ENCODE results near the gene DEXI. TPM values are rescaled to one million over a fixed set of nuclear protein-coding genes. Genes with fewer than 3 reads are reported as not detected.

The DEXI gene
- total and polyA plus RNA-seq, 9 of the 15 experiments (the other 6 are each of a cell fraction or from before 2014, with no cell fraction given), result 2.9 to 40.1 (median 22.0) TPM

DNA sequence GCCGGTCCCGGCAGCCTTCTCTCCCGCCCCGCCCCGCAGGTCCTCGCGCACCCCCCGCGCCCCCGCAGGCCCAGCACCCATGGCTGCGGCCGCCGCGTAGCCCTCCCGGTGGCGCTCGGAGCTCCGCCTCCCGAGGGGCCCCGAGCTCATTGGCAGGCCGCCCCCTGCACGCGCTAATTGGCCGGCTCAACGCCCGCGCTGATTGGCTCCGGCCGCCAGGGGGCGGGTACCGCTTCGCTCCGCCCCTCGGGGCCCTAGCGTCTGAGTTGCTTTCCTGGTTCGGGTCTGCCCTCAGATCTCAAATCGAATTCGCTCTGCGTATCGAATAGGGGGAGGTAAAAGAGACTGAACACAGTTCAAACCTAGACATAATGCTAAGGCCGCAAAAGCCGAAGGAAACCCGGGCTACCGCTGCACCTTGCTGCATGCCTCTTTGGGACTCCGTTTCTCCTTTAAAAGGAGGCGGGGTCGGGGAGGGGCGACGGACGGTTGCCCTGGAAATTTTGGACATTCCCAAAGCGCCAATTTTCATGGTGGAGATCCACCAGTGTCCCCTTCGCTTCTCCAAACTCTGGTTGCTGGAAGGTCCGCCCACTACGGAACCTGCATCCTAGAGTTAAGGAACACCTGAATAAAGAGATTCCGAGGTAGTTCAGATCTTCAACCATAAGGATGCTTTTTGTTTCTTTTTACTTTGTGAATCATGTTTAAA, at the start of gene DEXI (continued):
- TF ChIP-seq, protein P1, sequence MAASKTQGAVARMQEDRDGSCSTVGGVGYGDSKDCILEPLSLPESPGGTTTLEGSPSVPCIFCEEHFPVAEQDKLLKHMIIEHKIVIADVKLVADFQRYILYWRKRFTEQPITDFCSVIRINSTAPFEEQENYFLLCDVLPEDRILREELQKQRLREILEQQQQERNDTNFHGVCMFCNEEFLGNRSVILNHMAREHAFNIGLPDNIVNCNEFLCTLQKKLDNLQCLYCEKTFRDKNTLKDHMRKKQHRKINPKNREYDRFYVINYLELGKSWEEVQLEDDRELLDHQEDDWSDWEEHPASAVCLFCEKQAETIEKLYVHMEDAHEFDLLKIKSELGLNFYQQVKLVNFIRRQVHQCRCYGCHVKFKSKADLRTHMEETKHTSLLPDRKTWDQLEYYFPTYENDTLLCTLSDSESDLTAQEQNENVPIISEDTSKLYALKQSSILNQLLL (CRISPR knock-in tag; IDR thresholded peaks at IDR 0.05; ENCODE audit: borderline replicate concordance), result no peak
- TF ChIP-seq, protein P2, sequence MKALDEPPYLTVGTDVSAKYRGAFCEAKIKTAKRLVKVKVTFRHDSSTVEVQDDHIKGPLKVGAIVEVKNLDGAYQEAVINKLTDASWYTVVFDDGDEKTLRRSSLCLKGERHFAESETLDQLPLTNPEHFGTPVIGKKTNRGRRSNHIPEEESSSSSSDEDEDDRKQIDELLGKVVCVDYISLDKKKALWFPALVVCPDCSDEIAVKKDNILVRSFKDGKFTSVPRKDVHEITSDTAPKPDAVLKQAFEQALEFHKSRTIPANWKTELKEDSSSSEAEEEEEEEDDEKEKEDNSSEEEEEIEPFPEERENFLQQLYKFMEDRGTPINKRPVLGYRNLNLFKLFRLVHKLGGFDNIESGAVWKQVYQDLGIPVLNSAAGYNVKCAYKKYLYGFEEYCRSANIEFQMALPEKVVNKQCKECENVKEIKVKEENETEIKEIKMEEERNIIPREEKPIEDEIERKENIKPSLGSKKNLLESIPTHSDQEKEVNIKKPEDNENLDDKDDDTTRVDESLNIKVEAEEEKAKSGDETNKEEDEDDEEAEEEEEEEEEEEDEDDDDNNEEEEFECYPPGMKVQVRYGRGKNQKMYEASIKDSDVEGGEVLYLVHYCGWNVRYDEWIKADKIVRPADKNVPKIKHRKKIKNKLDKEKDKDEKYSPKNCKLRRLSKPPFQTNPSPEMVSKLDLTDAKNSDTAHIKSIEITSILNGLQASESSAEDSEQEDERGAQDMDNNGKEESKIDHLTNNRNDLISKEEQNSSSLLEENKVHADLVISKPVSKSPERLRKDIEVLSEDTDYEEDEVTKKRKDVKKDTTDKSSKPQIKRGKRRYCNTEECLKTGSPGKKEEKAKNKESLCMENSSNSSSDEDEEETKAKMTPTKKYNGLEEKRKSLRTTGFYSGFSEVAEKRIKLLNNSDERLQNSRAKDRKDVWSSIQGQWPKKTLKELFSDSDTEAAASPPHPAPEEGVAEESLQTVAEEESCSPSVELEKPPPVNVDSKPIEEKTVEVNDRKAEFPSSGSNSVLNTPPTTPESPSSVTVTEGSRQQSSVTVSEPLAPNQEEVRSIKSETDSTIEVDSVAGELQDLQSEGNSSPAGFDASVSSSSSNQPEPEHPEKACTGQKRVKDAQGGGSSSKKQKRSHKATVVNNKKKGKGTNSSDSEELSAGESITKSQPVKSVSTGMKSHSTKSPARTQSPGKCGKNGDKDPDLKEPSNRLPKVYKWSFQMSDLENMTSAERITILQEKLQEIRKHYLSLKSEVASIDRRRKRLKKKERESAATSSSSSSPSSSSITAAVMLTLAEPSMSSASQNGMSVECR (CRISPR knock-in tag; IDR thresholded peaks at IDR 0.05), result no peak
- TF ChIP-seq RBM25 (IDR thresholded peaks at IDR 0.05; ENCODE audit: low read depth, low read length, severe bottlenecking), result peak; percentile 96
- peak; percentile 58 for TF ChIP-seq POLR2A (conservative IDR thresholded peaks at IDR 0.05)
- TF ChIP-seq TAF15 (IDR thresholded peaks at IDR 0.05; ENCODE audit: low read depth, low read length), result no peak
- peak; percentile 43 for TF ChIP-seq SP2 (IDR thresholded peaks at IDR 0.05; ENCODE audit: extremely low read depth, low read depth, low read length, poor library complexity, severe bottlenecking)
- TF ChIP-seq NRF1 (conservative IDR thresholded peaks at IDR 0.05 in 1 of 2, IDR thresholded peaks at IDR 0.05 in 1 of 2), result peak; percentile 70 to 72
- no peak for TF ChIP-seq NONO (IDR thresholded peaks at IDR 0.05; ENCODE audit: low read depth in 2 of 2, low read length in 1 of 2)
- TF ChIP-seq PTBP1 (IDR thresholded peaks at IDR 0.05; ENCODE audit: low read depth, low read length), result no peak
- no peak for TF ChIP-seq XRCC5 (IDR thresholded peaks at IDR 0.05; ENCODE audit: low read depth, low read length)
- TF ChIP-seq SMARCC2 (IDR thresholded peaks at IDR 0.05; ENCODE audit: low read depth), result no peak
- TF ChIP-seq, protein P3, sequence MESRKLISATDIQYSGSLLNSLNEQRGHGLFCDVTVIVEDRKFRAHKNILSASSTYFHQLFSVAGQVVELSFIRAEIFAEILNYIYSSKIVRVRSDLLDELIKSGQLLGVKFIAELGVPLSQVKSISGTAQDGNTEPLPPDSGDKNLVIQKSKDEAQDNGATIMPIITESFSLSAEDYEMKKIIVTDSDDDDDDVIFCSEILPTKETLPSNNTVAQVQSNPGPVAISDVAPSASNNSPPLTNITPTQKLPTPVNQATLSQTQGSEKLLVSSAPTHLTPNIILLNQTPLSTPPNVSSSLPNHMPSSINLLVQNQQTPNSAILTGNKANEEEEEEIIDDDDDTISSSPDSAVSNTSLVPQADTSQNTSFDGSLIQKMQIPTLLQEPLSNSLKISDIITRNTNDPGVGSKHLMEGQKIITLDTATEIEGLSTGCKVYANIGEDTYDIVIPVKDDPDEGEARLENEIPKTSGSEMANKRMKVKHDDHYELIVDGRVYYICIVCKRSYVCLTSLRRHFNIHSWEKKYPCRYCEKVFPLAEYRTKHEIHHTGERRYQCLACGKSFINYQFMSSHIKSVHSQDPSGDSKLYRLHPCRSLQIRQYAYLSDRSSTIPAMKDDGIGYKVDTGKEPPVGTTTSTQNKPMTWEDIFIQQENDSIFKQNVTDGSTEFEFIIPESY (CRISPR knock-in tag; IDR thresholded peaks at IDR 0.05), result no peak
- TF ChIP-seq ZNF217 (CRISPR knock-in tag; IDR thresholded peaks at IDR 0.05), result no peak
- TF ChIP-seq RBFOX2 (IDR thresholded peaks at IDR 0.05; ENCODE audit: low read depth, low read length), result peak; percentile 80
- TF ChIP-seq, protein P4, sequence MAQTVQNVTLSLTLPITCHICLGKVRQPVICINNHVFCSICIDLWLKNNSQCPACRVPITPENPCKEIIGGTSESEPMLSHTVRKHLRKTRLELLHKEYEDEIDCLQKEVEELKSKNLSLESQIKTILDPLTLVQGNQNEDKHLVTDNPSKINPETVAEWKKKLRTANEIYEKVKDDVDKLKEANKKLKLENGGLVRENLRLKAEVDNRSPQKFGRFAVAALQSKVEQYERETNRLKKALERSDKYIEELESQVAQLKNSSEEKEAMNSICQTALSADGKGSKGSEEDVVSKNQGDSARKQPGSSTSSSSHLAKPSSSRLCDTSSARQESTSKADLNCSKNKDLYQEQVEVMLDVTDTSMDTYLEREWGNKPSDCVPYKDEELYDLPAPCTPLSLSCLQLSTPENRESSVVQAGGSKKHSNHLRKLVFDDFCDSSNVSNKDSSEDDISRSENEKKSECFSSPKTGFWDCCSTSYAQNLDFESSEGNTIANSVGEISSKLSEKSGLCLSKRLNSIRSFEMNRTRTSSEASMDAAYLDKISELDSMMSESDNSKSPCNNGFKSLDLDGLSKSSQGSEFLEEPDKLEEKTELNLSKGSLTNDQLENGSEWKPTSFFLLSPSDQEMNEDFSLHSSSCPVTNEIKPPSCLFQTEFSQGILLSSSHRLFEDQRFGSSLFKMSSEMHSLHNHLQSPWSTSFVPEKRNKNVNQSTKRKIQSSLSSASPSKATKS (CRISPR knock-in tag; IDR thresholded peaks at IDR 0.05), result no peak
- TF ChIP-seq FOS (IDR thresholded peaks at IDR 0.05; ENCODE audit: extremely low read depth, insufficient read length), result peak; percentile 57
- no peak for TF ChIP-seq ETV5 (CRISPR knock-in tag; IDR thresholded peaks at IDR 0.05; ENCODE audit: low read depth)
- no peak for TF ChIP-seq ILK (tag; IDR thresholded peaks at IDR 0.05; ENCODE audit: borderline replicate concordance, low read depth)

All from K562 (cell line).